Hepatocyte (in vitro differentiated cells): Measurements from ENCODE around the gene SLC38A9. TPM values are rescaled to one million over a fixed set of nuclear protein-coding genes. Genes with fewer than 3 reads are reported as not detected.

Source experiments
- DNase-seq: peaks from one replicate; pipeline ENCODE4 v3.0.0-alpha.2; 2016; ENCODE audit warnings: low spot score
- H2AFZ ChIP-seq: fragments of 200-600 bp; sonication (generic); 2 replicates; pipeline ENCODE4 v1.6.0; 2016; ENCODE audit warnings: antibody characterized with exemption, mild to moderate bottlenecking
- H3K27ac ChIP-seq: fragments of 200-600 bp; sonication (generic); 2 replicates; pipeline ENCODE4 v1.5.1; 2016; ENCODE audit warnings: mild to moderate bottlenecking
- H3K27me3 ChIP-seq: fragments of 200-600 bp; sonication (generic); 2 replicates; pipeline ENCODE4 v1.6.1; 2016
- H3K36me3 ChIP-seq: fragments of 200-600 bp; sonication (generic); replicated peaks from 2 replicates; pipeline ENCODE4 v1.5.1; 2016; ENCODE audit warnings: low read depth; ENCODE audit not compliant: insufficient read depth
- H3K4me1 ChIP-seq: fragments of 200-600 bp; sonication (generic); 2 replicates; pipeline ENCODE4 v1.5.1; 2016; ENCODE audit warnings: mild to moderate bottlenecking, moderate library complexity; ENCODE audit not compliant: insufficient read depth
- H3K4me2 ChIP-seq: fragments of 200-600 bp; sonication (generic); 2 replicates; pipeline ENCODE4 v1.6.0; 2016
- H3K4me3 ChIP-seq: fragments of 200-600 bp; sonication (generic); 2 replicates; pipeline ENCODE4 v1.5.1; 2016; ENCODE audit warnings: mild to moderate bottlenecking
- H3K79me2 ChIP-seq: fragments of 200-600 bp; sonication (generic); 2 replicates; pipeline ENCODE4 v1.6.0; 2017; ENCODE audit warnings: mild to moderate bottlenecking
- H3K9me2 ChIP-seq: fragments of 200-600 bp; sonication (generic); replicated peaks from 2 replicates; pipeline ENCODE4 v1.6.0; 2017; ENCODE audit warnings: mild to moderate bottlenecking; ENCODE audit not compliant: insufficient read depth
- H3K9me3 ChIP-seq: fragments of 200-600 bp; sonication (generic); 2 replicates; pipeline ENCODE4 v1.5.1; 2016; ENCODE audit warnings: low read depth, mild to moderate bottlenecking
- H4K20me1 ChIP-seq: fragments of 200-600 bp; sonication (generic); 2 replicates; pipeline ENCODE4 v1.6.0; 2016; ENCODE audit warnings: mild to moderate bottlenecking; ENCODE audit not compliant: insufficient read depth, poor library complexity, severe bottlenecking
- EZH2 ChIP-seq: fragments of 200-600 bp; sonication (generic); IDR thresholded peaks from 2 replicates; pipeline ENCODE4 v1.6.1; 2016; ENCODE audit warnings: antibody characterized with exemption, mild to moderate bottlenecking, borderline replicate concordance
- EZH2phosphoT487 ChIP-seq: fragments of 200-600 bp; sonication (generic); IDR thresholded peaks from one replicate; pipeline ENCODE4 v1.6.1; 2018; ENCODE audit warnings: antibody characterized with exemption, mild to moderate bottlenecking, low read depth, moderate library complexity; ENCODE audit not compliant: unreplicated experiment, severe bottlenecking
- WGBS: methylation state at CpG from one replicate; pipeline ENCODE4 v1.1.6; 2016; ENCODE audit warnings: low lambda C conversion rate; ENCODE audit errors: missing lambda C conversion rate; 5-methylcytosine and 5-hydroxymethylcytosine counted together
- polyA plus RNA-seq: library from polyadenylated mRNA; unstranded; fragments of >200 nt; fragmentation: Nextera tagmentation; extraction: Ambion mirVana; gene quantifications from 2 replicates; pipeline ENCODE4 v1.2.1, GENCODE V29; 2016
- total RNA-seq: library from RNA; depleted of rRNA; stranded (reverse); fragments of >200 nt; gene quantifications from 2 replicates; pipeline ENCODE4 v1.2.3, GENCODE V29; 2014
- TF ChIP-seq, protein P1 (sequence below): fragments of 200-600 bp; sonication (generic); IDR thresholded peaks from 2 replicates; pipeline ENCODE4 v1.5.1; 2016; ENCODE audit warnings: antibody characterized with exemption, mild to moderate bottlenecking; ENCODE audit not compliant: poor library complexity

SLC38A9 gene
- total and polyA plus RNA-seq, 2 experiments from 2014 or later = 28.1 to 37.8 TPM

DNA sequence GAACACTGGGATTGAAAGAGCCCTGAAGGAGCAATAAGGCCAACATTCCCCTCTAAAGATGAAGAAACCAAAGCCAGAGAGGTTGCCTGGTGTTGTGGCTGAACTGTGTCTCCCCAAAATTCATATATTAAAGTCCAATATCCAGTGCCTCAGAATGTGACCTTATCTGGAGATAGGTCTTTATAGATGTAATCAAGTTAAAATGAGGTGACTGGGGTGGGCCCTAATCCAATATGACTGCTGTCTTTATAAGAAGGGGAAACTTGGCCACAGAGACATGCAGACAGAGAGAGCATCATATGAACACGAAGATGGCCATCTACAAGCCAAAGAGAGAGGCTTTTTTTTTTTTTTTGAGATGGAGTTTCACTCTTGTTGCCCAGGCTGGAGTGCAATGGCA lies 110.5 kb downstream of the SLC38A9 start:
- H3K4me3 ChIP-seq = no peak overlapping the region

DNA sequence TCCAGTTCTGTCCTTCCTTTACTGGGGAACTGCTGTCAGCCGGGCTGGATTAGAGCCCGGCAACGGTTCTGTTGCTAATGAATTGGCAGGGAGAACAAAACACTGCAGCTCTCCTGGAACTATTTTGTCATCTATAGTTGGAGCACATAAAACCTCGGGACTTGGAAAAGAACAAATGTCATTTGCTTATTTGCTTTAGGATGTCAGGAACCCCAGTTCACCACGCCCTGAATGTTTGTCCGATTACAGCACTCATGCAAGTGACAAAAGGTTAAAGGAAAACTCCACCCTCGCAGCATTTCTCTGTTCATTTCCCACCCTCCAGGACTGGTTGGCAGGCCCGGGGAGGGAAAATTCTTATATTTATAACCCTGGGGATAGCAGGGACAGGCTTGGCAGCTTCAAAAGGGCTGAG lies 110.9 kb downstream of the SLC38A9 start:
- Histone ChIP-seq H3K4me3 (no peak overlapping the region), H3K9me3 (no peaks in the 10 kb centered on the region), H3K27me3 (no peaks in the 10 kb centered on the region), H3K27ac (peak overlapping the region; percentile 93), H3K36me3 (no peaks in the 10 kb centered on the region), H3K9me2 (no peaks in the 10 kb centered on the region), H2AFZ (peak overlapping the region; percentile 21), H3K79me2 (no peaks in the 10 kb centered on the region), H3K4me1 (peaks cover 47% of the 10 kb centered on the region), H3K4me2 (peak overlapping the region; percentile 65), H4K20me1 (no peaks in the 10 kb centered on the region)
- peak; percentile 87 for DNase-seq
- WGBS = 7% methylated on average over 8 of the region's 8 CpGs
- no peak for TF ChIP-seq EZH2phosphoT487
- TF ChIP-seq, protein P1, sequence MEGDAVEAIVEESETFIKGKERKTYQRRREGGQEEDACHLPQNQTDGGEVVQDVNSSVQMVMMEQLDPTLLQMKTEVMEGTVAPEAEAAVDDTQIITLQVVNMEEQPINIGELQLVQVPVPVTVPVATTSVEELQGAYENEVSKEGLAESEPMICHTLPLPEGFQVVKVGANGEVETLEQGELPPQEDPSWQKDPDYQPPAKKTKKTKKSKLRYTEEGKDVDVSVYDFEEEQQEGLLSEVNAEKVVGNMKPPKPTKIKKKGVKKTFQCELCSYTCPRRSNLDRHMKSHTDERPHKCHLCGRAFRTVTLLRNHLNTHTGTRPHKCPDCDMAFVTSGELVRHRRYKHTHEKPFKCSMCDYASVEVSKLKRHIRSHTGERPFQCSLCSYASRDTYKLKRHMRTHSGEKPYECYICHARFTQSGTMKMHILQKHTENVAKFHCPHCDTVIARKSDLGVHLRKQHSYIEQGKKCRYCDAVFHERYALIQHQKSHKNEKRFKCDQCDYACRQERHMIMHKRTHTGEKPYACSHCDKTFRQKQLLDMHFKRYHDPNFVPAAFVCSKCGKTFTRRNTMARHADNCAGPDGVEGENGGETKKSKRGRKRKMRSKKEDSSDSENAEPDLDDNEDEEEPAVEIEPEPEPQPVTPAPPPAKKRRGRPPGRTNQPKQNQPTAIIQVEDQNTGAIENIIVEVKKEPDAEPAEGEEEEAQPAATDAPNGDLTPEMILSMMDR = no peak
- TF ChIP-seq EZH2 = no peak

More for the DNA sequence above, 110.5 kb downstream of the SLC38A9 start:
- Histone ChIP-seq H3K9me2 (no peaks in the 10 kb centered on the region), H3K79me2 (no peaks in the 10 kb centered on the region), H3K27me3 (no peaks in the 10 kb centered on the region), H3K4me2 (peak overlapping the region; percentile 65), H4K20me1 (no peaks in the 10 kb centered on the region), H3K27ac (peak overlapping the region; percentile 93), H3K36me3 (no peaks in the 10 kb centered on the region), H2AFZ (peak overlapping the region; percentile 21), H3K9me3 (no peaks in the 10 kb centered on the region), H3K4me1 (peaks cover 47% of the 10 kb centered on the region)
- 85% methylated on average over 1 of the region's 1 CpG for WGBS
- no peak for DNase-seq
- TF ChIP-seq, protein P1 = no peak
- no peak for TF ChIP-seq EZH2
- TF ChIP-seq EZH2phosphoT487 = no peak

DNA sequence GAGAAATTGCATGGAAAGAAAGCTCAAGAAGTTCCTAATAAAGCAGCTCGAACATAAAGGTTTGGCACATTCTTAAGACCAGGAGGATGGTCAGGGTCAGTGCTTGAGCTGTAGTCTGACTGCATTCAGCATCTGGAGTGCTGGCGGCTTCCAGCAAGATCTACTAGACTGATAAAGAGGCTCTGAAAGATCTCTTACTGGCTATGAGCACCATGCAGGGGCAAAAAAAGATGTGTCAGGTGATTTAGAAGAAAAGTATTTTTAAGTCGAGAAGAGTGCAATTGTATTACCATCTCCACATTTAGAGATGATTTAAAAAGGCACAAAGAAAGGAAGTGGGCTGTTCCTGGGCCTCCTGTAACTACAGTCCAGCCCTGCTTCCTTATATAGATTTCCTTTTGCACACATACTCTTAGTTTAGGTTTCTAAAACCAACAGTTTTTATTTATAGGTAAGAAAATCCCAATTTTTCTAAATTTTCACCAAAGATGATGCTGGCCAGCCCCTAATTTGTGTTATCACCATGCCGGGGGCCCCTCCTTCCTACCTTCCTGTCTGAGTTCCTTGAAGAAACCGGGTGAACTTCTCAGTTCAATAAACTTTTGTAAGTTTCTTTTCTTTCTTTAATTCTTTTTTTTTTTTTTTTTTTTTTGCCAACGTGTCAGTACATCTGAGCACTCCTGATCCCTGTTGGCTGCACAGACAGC lies 111.5 kb downstream of the SLC38A9 start:
- Histone ChIP-seq H3K27ac (peak overlapping the region; percentile 93), H3K4me2 (peak overlapping the region; percentile 65), H3K4me3 (no peak overlapping the region), H3K27me3 (no peaks in the 10 kb centered on the region), H2AFZ (no peak overlapping the region), H3K36me3 (no peaks in the 10 kb centered on the region), H3K79me2 (no peaks in the 10 kb centered on the region), H3K4me1 (peaks cover 47% of the 10 kb centered on the region), H4K20me1 (no peaks in the 10 kb centered on the region), H3K9me2 (no peaks in the 10 kb centered on the region), H3K9me3 (no peaks in the 10 kb centered on the region)
- 24% methylated on average over 6 of the region's 6 CpGs for WGBS
- DNase-seq = peak; percentile 63
- TF ChIP-seq EZH2phosphoT487 = no peak
- TF ChIP-seq, protein P1 = no peak
